ENCODE measurements around the gene C9orf78.

DNA sequence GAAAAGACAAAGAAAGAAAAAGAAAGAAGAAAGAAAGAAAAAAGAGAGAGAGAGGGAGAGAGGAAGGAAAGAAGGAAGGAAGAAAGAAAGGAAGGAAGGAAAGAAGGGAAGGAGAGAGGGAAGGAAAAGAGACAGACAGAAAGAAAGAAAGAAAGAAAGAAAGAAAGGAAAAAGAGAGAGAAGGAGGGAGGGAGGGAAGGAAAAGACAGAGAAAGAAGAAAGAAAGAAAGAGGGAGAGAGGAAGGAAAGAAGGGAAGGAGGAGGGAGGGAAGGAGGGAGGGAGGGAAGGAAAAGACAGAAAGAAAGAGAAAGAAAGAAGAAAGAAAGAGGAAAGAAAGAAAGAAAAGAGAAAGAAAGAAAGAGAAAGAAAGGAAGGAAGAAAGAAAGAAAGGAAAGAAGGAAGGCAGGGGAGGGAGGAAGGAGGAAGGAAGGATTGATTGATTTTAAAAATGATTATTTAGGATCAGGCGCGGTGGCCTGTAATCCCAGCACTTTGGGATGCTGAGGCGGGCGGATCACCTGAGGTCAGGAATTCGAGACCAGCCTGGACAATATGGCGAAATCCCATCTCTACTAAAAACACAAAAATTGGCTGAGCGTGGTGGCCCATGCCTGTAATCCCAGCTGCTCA, 55.4 kb downstream of the C9orf78 start:
- TF ChIP-seq SPI1 (IDR thresholded peaks at IDR 0.05; ENCODE audit: low read depth, low read length) (no peak), POLR2A (IDR thresholded peaks at IDR 0.05; ENCODE audit: low read depth, low read length) (no peak), POLR2AphosphoS5 (IDR thresholded peaks at IDR 0.05; ENCODE audit: low read depth, low read length) (no peak), POU2F2 (IDR thresholded peaks at IDR 0.05; ENCODE audit: low read depth, low read length) (no peak)
